HEK293 (cell line): Measurements from ENCODE around the gene ACAP3.

Experiments
- CTCF ChIA-PET: fragments of 350-600 bp; formaldehyde crosslinking; extraction: SDS; loops from one replicate; lab custom pipeline; 2021; ENCODE audit warnings: antibody characterized with exemption; lab: Yijun Ruan, JAX
- POLR2A ChIA-PET: fragments of 300-600 bp; formaldehyde crosslinking; extraction: SDS; loops from one replicate; lab custom pipeline; 2020; ENCODE audit warnings: antibody characterized with exemption, inconsistent platforms; lab: Yijun Ruan, JAX
- H3K27ac ChIP-seq: fragments of 200-500 bp; sonication (Bioruptor generic); 2 replicates; pipeline ENCODE4 v1.5.1; 2014; ENCODE audit warnings: low read depth, low read length, control low read depth, inconsistent platforms; ENCODE audit errors: extremely low read depth
- H3K36me3 ChIP-seq, 2 experiments: fragments of 200-500 bp in 1 of 2; sonication (Bioruptor generic) in 1 of 2; 1 replicate in 1 of 2; 2 replicates in 1 of 2; pipeline ENCODE4 v1.5.1; 2014 to 2017; ENCODE audit warnings: inconsistent platforms in 2 of 2, low read length in 2 of 2; ENCODE audit not compliant: control insufficient read depth in 2 of 2, insufficient read depth in 1 of 2
- H3K4me1 ChIP-seq: fragments of 200-500 bp; sonication (Bioruptor generic); 2 replicates; pipeline ENCODE4 v1.5.1; 2014; ENCODE audit warnings: mild to moderate bottlenecking, low read length, inconsistent platforms; ENCODE audit not compliant: control insufficient read depth, insufficient read depth
- H3K4me3 ChIP-seq: 2 replicates; pipeline ENCODE4 v1.5.1; 2011; ENCODE audit warnings: low read depth, mild to moderate bottlenecking, control low read depth, low read length, moderate library complexity
- H3K9me3 ChIP-seq: fragments of 200-500 bp; sonication (Bioruptor generic); 2 replicates; pipeline ENCODE4 v1.5.1; 2014; ENCODE audit warnings: low read depth, low read length, inconsistent platforms; ENCODE audit not compliant: control insufficient read depth, insufficient read depth
- KLF16 ChIP-seq: fragments of 450-650 bp; formaldehyde crosslinking; IDR thresholded peaks from 2 replicates; pipeline ENCODE4 v1.5.1; 2017; ENCODE audit warnings: missing biosample characterization, missing genetic modification characterization
- MEIS1 ChIP-seq: sonication (generic); formaldehyde crosslinking; IDR thresholded peaks from 2 replicates; pipeline ENCODE4 v1.8.1; 2022; ENCODE audit warnings: missing genetic modification reagents, mild to moderate bottlenecking, borderline replicate concordance
- REPIN1 ChIP-seq: fragments of 450-650 bp; formaldehyde crosslinking; IDR thresholded peaks from 2 replicates; pipeline ENCODE4 v1.5.1; 2017; ENCODE audit warnings: missing biosample characterization, missing genetic modification characterization, low read depth
- SETDB1 ChIP-seq: IDR thresholded peaks from one replicate; pipeline ENCODE4 v1.6.1; 2017; ENCODE audit warnings: mild to moderate bottlenecking, low read length, moderate library complexity, mixed read lengths; ENCODE audit not compliant: insufficient read length
- WT1 ChIP-seq: fragments of 450-650 bp; formaldehyde crosslinking; IDR thresholded peaks from 2 replicates; pipeline ENCODE4 v1.5.1; 2016; ENCODE audit warnings: missing biosample characterization, missing genetic modification characterization
- ZBTB8A ChIP-seq: fragments of 450-650 bp; formaldehyde crosslinking; IDR thresholded peaks from 2 replicates; pipeline ENCODE4 v1.5.1; 2016; ENCODE audit warnings: missing biosample characterization, missing genetic modification characterization
- ZEB2 ChIP-seq: fragments of 450-650 bp; formaldehyde crosslinking; IDR thresholded peaks from 2 replicates; pipeline ENCODE4 v1.5.1; 2016; ENCODE audit warnings: missing biosample characterization, missing genetic modification characterization
- ZFP3 ChIP-seq: fragments of 450-650 bp; formaldehyde crosslinking; IDR thresholded peaks from 2 replicates; pipeline ENCODE4 v1.5.1; 2016; ENCODE audit warnings: low read depth, missing biosample characterization, missing genetic modification characterization
- ZNF132 ChIP-seq: fragments of 450-650 bp; formaldehyde crosslinking; IDR thresholded peaks from 2 replicates; pipeline ENCODE4 v1.5.1; 2017; ENCODE audit warnings: missing biosample characterization, missing genetic modification characterization, borderline replicate concordance
- ZNF140 ChIP-seq: fragments of 450-650 bp; formaldehyde crosslinking; IDR thresholded peaks from 2 replicates; pipeline ENCODE4 v1.5.1; 2016; ENCODE audit warnings: missing biosample characterization, missing genetic modification characterization
- ZNF341 ChIP-seq: fragments of 450-650 bp; formaldehyde crosslinking; IDR thresholded peaks from 2 replicates; pipeline ENCODE4; 2016; ENCODE audit warnings: low read depth, missing biosample characterization, missing genetic modification characterization
- ZNF366 ChIP-seq: fragments of 450-650 bp; formaldehyde crosslinking; conservative IDR thresholded peaks from 2 replicates; pipeline ENCODE4 v1.5.1; 2016; ENCODE audit warnings: missing biosample characterization, missing genetic modification characterization
- ZNF501 ChIP-seq: fragments of 450-650 bp; formaldehyde crosslinking; IDR thresholded peaks from 2 replicates; pipeline ENCODE4 v1.5.1; 2016; ENCODE audit warnings: missing biosample characterization, missing genetic modification characterization
- ZNF629 ChIP-seq: fragments of 450-650 bp; formaldehyde crosslinking; IDR thresholded peaks from 2 replicates; pipeline ENCODE4 v1.5.1; 2017; ENCODE audit warnings: missing biosample characterization, missing genetic modification characterization
- ZNF776 ChIP-seq: fragments of 450-650 bp; formaldehyde crosslinking; IDR thresholded peaks from 2 replicates; pipeline ENCODE4 v1.5.0; 2017; ENCODE audit warnings: missing biosample characterization, missing genetic modification characterization, borderline replicate concordance
- ZNF785 ChIP-seq: fragments of 450-650 bp; formaldehyde crosslinking; IDR thresholded peaks from 2 replicates; pipeline ENCODE4 v1.5.1; 2016; ENCODE audit warnings: missing biosample characterization, missing genetic modification characterization
- ZNF830 ChIP-seq: fragments of 450-650 bp; IDR thresholded peaks from 2 replicates; pipeline ENCODE4 v1.5.0; 2018; ENCODE audit warnings: missing biosample characterization, missing genetic modification characterization, low read depth, mild to moderate bottlenecking, moderate library complexity
- ZXDB ChIP-seq: fragments of 450-650 bp; formaldehyde crosslinking; IDR thresholded peaks from 2 replicates; pipeline ENCODE4 v1.5.1; 2016; ENCODE audit warnings: missing biosample characterization, missing genetic modification characterization
- TF ChIP-seq, protein P1 (sequence below): fragments of 450-650 bp; formaldehyde crosslinking; IDR thresholded peaks from 2 replicates; pipeline ENCODE4 v1.5.1; 2016; ENCODE audit warnings: missing biosample characterization, missing genetic modification characterization
- TF ChIP-seq, protein P2 (sequence below): fragments of 450-650 bp; formaldehyde crosslinking; IDR thresholded peaks from 2 replicates; pipeline ENCODE4 v1.5.1; 2017; ENCODE audit warnings: missing biosample characterization, missing genetic modification characterization
- TF ChIP-seq, protein P3 (sequence below): fragments of 450-650 bp; formaldehyde crosslinking; IDR thresholded peaks from 2 replicates; pipeline ENCODE4; 2016; ENCODE audit warnings: missing biosample characterization, missing genetic modification characterization

ACAP3 gene

GRCh38 chr1:1280782-1281481, 26.8 kb downstream of the ACAP3 start (continued):
- TF ChIP-seq, protein P1, sequence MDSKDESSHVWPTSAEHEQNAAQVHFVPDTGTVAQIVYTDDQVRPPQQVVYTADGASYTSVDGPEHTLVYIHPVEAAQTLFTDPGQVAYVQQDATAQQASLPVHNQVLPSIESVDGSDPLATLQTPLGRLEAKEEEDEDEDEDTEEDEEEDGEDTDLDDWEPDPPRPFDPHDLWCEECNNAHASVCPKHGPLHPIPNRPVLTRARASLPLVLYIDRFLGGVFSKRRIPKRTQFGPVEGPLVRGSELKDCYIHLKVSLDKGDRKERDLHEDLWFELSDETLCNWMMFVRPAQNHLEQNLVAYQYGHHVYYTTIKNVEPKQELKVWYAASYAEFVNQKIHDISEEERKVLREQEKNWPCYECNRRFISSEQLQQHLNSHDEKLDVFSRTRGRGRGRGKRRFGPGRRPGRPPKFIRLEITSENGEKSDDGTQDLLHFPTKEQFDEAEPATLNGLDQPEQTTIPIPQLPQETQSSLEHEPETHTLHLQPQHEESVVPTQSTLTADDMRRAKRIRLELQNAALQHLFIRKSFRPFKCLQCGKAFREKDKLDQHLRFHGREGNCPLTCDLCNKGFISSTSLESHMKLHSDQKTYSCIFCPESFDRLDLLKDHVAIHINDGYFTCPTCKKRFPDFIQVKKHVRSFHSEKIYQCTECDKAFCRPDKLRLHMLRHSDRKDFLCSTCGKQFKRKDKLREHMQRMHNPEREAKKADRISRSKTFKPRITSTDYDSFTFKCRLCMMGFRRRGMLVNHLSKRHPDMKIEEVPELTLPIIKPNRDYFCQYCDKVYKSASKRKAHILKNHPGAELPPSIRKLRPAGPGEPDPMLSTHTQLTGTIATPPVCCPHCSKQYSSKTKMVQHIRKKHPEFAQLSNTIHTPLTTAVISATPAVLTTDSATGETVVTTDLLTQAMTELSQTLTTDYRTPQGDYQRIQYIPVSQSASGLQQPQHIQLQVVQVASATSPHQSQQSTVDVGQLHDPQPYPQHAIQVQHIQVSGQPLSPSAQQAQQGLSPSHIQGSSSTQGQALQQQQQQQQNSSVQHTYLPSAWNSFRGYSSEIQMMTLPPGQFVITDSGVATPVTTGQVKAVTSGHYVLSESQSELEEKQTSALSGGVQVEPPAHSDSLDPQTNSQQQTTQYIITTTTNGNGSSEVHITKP (tag by site-specific recombination): no peak
- TF ChIP-seq ZNF785 (no peak), MEIS1 (CRISPR knock-in tag) (no peak), ZNF366 (no peak), ZNF629 (no peak), SETDB1 (no peak), ZXDB (tag by site-specific recombination) (no peak)

GRCh38 chr1:1279028-1279427, 28.7 kb downstream of the ACAP3 start:
- TF ChIP-seq ZNF132 (tag by site-specific recombination) (no peak), ZNF830 (tag by site-specific recombination) (no peak), KLF16 (tag by site-specific recombination) (no peak), ZEB2 (tag by site-specific recombination) (no peak), ZNF501 (tag by site-specific recombination) (no peak), ZBTB8A (no peak), REPIN1 (tag by site-specific recombination) (no peak), ZNF776 (tag by site-specific recombination) (no peak), ZNF341 (tag by site-specific recombination) (no peak), ZFP3 (no peak), ZNF140 (no peak), WT1 (tag by site-specific recombination) (no peak)
- TF ChIP-seq, protein P2, sequence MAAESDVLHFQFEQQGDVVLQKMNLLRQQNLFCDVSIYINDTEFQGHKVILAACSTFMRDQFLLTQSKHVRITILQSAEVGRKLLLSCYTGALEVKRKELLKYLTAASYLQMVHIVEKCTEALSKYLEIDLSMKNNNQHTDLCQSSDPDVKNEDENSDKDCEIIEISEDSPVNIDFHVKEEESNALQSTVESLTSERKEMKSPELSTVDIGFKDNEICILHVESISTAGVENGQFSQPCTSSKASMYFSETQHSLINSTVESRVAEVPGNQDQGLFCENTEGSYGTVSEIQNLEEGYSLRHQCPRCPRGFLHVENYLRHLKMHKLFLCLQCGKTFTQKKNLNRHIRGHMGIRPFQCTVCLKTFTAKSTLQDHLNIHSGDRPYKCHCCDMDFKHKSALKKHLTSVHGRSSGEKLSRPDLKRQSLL (tag by site-specific recombination): no peak
- TF ChIP-seq, protein P3, sequence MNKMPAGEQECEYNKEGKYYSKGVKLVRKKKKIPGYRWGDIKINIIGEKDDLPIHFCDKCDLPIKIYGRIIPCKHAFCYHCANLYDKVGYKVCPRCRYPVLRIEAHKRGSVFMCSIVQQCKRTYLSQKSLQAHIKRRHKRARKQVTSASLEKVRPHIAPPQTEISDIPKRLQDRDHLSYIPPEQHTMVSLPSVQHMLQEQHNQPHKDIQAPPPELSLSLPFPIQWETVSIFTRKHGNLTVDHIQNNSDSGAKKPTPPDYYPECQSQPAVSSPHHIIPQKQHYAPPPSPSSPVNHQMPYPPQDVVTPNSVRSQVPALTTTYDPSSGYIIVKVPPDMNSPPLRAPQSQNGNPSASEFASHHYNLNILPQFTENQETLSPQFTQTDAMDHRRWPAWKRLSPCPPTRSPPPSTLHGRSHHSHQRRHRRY (tag by site-specific recombination): no peak
- ChIA-PET CTCF (interaction anchor here (0.6 to 1.5 kb wide), 3 partner anchors 13 to 277 kb away, joined by 4 to 10 read pairs (median 6); no protein-coding TSS in a partner anchor), POLR2A (no interaction called here)
- no peak overlapping the region for H3K4me3 ChIP-seq
- no peaks in the 10 kb centered on the region for H3K4me1 ChIP-seq
- H3K9me3 ChIP-seq: no peaks in the 10 kb centered on the region
- H3K27ac ChIP-seq: no peak overlapping the region
- H3K36me3 ChIP-seq: peaks cover 0 to 3% of the 10 kb centered on the region in 2 experiments; a peak in 1 of 3 replicates
